WERI-Rb-1 (cell line): ENCODE data around the gene ZFYVE19.
A peak's percentile ranks its signal among the peaks of the same experiment; 100 is the strongest.

Experiments used
- DNase-seq: peaks from one replicate; pipeline ENCODE4 v3.0.0-alpha.2; 2020
- H3K27ac ChIP-seq: fragments of 250-450 bp; sonication (Bioruptor Pico); 2 replicates; pipeline ENCODE4 v1.5.1; 2020; ENCODE audit warnings: mild to moderate bottlenecking, moderate library complexity
- H3K27me3 ChIP-seq: fragments of 250-450 bp; sonication (Bioruptor Pico); 2 replicates; pipeline ENCODE4 v1.5.1; 2021; ENCODE audit warnings: mild to moderate bottlenecking, low read depth, moderate library complexity; ENCODE audit not compliant: insufficient read depth, severe bottlenecking
- H3K36me3 ChIP-seq: fragments of 250-450 bp; sonication (Bioruptor Pico); 2 replicates; pipeline ENCODE4 v1.5.1; 2020; ENCODE audit warnings: mild to moderate bottlenecking, moderate library complexity
- H3K4me3 ChIP-seq: 2 replicates; pipeline ENCODE4 v1.5.1; 2011; ENCODE audit warnings: low read depth, mild to moderate bottlenecking, control low read depth, low read length
- H3K9me3 ChIP-seq: fragments of 250-450 bp; sonication (Bioruptor Pico); 2 replicates; pipeline ENCODE4 v1.5.1; 2021; ENCODE audit warnings: mild to moderate bottlenecking, moderate library complexity; ENCODE audit not compliant: severe bottlenecking
- TF ChIP-seq, protein P1 (sequence below): IDR thresholded peaks from 2 replicates; pipeline ENCODE4 v1.5.1; 2011; ENCODE audit warnings: low read depth, mild to moderate bottlenecking, control low read depth, inconsistent platforms, low read length

The ZFYVE19 gene

GRCh38 chr15:40812721-40813425 lies 6.0 kb downstream of the ZFYVE19 start:
- TF ChIP-seq, protein P1, sequence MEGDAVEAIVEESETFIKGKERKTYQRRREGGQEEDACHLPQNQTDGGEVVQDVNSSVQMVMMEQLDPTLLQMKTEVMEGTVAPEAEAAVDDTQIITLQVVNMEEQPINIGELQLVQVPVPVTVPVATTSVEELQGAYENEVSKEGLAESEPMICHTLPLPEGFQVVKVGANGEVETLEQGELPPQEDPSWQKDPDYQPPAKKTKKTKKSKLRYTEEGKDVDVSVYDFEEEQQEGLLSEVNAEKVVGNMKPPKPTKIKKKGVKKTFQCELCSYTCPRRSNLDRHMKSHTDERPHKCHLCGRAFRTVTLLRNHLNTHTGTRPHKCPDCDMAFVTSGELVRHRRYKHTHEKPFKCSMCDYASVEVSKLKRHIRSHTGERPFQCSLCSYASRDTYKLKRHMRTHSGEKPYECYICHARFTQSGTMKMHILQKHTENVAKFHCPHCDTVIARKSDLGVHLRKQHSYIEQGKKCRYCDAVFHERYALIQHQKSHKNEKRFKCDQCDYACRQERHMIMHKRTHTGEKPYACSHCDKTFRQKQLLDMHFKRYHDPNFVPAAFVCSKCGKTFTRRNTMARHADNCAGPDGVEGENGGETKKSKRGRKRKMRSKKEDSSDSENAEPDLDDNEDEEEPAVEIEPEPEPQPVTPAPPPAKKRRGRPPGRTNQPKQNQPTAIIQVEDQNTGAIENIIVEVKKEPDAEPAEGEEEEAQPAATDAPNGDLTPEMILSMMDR, result no peak
- H3K9me3 ChIP-seq, result no peaks in the 10 kb centered on the region
- no peak overlapping the region for H3K4me3 ChIP-seq
- peak overlapping the region; percentile 63 for H3K27ac ChIP-seq
- no peaks in the 10 kb centered on the region for H3K27me3 ChIP-seq
- peaks cover 10% of the 10 kb centered on the region for H3K36me3 ChIP-seq
- DNase-seq, result no peak

DNA sequence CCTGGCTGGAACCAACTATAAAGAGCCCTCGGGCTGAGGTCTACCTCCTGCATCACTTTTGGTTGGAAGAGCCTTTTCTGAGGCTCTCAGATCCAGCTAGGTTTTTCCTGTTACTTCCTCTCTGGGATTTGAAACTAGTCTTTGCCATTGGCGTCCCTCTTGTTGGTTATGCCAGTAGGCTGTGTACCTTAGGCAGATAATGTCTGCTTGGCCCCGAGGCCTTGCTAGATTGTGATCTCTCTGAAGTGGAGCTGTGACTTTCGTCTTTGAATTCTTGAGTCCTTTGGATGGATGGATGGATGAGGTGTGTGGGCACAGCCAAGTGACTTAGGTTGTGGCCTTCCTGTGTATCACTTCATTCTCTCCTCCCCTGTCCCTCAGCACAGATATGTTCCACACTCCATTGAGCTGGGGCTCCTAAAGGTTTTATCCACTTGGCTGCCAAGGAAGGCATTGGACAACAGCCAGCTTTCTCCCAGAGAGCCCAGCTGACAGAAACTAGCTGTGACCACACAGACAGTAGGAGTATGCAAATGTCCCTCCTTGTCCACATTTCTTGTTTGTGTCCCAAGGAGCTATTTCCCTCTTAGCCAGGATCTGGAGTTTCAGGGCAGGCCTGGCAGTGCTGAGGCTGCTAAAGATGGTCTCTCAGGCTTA lies 8.3 kb downstream of the ZFYVE19 start:
- H3K27ac ChIP-seq, result no peak overlapping the region
- H3K27me3 ChIP-seq, result no peaks in the 10 kb centered on the region
- no peaks in the 10 kb centered on the region for H3K9me3 ChIP-seq
- no peak overlapping the region for H3K4me3 ChIP-seq
- H3K36me3 ChIP-seq, result peaks cover 7% of the 10 kb centered on the region
- TF ChIP-seq, protein P1, result no peak
- DNase-seq, result no peak

DNA sequence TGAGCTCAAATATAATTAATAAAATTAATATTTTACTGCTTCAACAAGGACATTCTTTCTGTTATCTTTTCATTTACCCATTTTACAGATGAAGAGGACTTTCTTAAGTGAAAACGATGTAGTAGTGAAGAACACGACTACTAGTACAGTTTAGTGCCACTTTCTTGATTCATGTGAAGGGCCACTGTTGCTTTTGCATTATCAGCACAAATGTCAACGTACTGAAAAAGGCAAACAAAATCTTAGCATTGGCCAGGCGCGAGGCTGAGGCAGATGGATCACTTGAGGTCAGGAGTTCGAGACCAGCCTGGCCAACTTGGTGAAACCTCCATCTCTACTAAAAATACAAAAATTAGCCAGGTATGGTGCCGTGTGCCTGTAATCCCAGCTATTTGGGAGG lies 12.2 kb downstream of the ZFYVE19 start:
- H3K4me3 ChIP-seq, result no peak overlapping the region
- no peaks in the 10 kb centered on the region for H3K9me3 ChIP-seq
- no peaks in the 10 kb centered on the region for H3K27me3 ChIP-seq
- TF ChIP-seq, protein P1, result no peak
- peaks cover 4% of the 10 kb centered on the region for H3K36me3 ChIP-seq
- H3K27ac ChIP-seq, result no peak overlapping the region
- no peak for DNase-seq

GRCh38 chr15:40821195-40821594 lies 14.3 kb downstream of the ZFYVE19 start:
- TF ChIP-seq, protein P1, result no peak
- Histone ChIP-seq H3K27me3 (no peaks in the 10 kb centered on the region), H3K9me3 (no peaks in the 10 kb centered on the region), H3K27ac (no peak overlapping the region), H3K4me3 (no peak overlapping the region), H3K36me3 (no peaks in the 10 kb centered on the region)
- no peak for DNase-seq

DNA sequence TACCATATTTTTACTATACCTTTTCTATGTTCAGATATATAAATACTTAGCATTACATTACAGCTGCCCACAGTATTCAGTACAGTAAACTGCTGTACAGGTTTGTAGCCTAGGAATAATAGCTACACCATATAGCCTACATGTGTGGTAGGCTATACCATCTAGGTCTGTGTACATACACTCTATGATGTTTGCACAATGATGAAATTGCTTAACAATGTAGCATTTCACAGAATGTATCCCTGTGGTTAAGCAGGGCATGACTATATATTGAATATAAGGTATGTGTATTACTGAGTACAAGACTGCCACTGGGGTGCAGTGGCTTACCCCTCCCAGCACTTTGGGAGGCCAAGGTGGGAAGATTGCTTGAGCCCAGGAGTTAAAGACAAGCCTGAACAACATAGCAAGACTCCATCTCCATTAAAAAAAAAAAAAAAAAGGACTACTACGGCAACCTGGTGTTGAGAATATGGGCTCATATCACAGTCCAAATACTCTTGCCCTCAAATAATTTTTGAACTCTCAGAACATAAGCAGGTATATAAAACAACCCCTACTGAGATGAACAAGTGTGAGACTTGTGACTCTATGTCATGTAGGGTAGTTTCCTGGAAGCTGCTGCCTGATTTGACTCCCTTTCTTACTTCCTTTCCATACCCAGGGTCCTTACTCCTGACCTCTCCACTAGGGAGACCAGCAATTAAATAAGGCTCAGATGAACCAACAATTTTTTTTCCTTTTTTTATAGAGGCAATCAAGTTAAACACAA lies 16.9 kb downstream of the ZFYVE19 start:
- Histone ChIP-seq H3K9me3 (no peaks in the 10 kb centered on the region), H3K27ac (no peak overlapping the region), H3K36me3 (no peaks in the 10 kb centered on the region), H3K27me3 (no peaks in the 10 kb centered on the region), H3K4me3 (no peak overlapping the region)
- TF ChIP-seq, protein P1, result no peak
- no peak for DNase-seq
